Heart left ventricle (tissue), 13 donors: ENCODE data around the gene MPG.

Source experiments
- CTCF ChIP-seq, 12 donors: fragments of 200-600 bp; sonication (generic) in 4 of 12; IDR thresholded peaks; one replicate each; pipeline versions ENCODE4 v1.5.0 to v1.8.0; 2018 to 2022; ENCODE audit warnings: antibody characterized with exemption in 12 of 12, mild to moderate bottlenecking in 5 of 12
- POLR2A ChIP-seq, 2 donors: fragments of 450-650 bp; IDR thresholded peaks; one replicate each; pipeline ENCODE4 v1.6.1; 2017; ENCODE audit warnings: antibody characterized with exemption in 2 of 2, mild to moderate bottlenecking in 2 of 2, moderate library complexity in 2 of 2
- donor health status: ischemic (EF 13 %, LVEDD 7.1; RV severe dilation, severe dysfunction).
- donor health status: DM: no; HTN: yes; CAD: no.
- donor health status: DM: no; HTN: no; CAD: no.
- donor health status: ischemic (EF 25% LVEDD 6.9; RV normal size, moderate dysfunction).
- donor health status: ischemic (EF 25% LVEDD 5.7; RV mildly dilated, moderate dysfunction).
- donor health status: ischemic (EF 35%, LVEDD 5.7; RV mildly dilated, moderate dysfunction).
- donor health status: nonischemic (EF 11% LVEDD 7.7; RV severe dilation, severe dysfunction).
- donor health status: DM: yes; HTN: yes; CAD: no.
- donor health status: PGD.
- donor health status: ischemic (EF 29% LVEDD 5.4; RV normal size, mild dysfunction).
- donor health status: nonischemic (EF 23%, LVEDD 6.1; RV moderate dilation, normal function).

- TF ChIP-seq POLR2A (IDR thresholded peaks at IDR 0.05) (no peak), CTCF (IDR thresholded peaks at IDR 0.05) (no peak)
Measured at GRCh38 chr16:35011-35677, 42.9 kb upstream of the MPG start.
